ENCODE results near the gene TRMT6.

The TRMT6 gene

GRCh38 chr20:5979801-5980200 lies 29.5 kb upstream of the TRMT6 start:
- TF ChIP-seq, protein P1, sequence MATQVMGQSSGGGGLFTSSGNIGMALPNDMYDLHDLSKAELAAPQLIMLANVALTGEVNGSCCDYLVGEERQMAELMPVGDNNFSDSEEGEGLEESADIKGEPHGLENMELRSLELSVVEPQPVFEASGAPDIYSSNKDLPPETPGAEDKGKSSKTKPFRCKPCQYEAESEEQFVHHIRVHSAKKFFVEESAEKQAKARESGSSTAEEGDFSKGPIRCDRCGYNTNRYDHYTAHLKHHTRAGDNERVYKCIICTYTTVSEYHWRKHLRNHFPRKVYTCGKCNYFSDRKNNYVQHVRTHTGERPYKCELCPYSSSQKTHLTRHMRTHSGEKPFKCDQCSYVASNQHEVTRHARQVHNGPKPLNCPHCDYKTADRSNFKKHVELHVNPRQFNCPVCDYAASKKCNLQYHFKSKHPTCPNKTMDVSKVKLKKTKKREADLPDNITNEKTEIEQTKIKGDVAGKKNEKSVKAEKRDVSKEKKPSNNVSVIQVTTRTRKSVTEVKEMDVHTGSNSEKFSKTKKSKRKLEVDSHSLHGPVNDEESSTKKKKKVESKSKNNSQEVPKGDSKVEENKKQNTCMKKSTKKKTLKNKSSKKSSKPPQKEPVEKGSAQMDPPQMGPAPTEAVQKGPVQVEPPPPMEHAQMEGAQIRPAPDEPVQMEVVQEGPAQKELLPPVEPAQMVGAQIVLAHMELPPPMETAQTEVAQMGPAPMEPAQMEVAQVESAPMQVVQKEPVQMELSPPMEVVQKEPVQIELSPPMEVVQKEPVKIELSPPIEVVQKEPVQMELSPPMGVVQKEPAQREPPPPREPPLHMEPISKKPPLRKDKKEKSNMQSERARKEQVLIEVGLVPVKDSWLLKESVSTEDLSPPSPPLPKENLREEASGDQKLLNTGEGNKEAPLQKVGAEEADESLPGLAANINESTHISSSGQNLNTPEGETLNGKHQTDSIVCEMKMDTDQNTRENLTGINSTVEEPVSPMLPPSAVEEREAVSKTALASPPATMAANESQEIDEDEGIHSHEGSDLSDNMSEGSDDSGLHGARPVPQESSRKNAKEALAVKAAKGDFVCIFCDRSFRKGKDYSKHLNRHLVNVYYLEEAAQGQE (IDR thresholded peaks at IDR 0.05; ENCODE audit: low read depth) = no peak
- TF ChIP-seq CEBPB (IDR thresholded peaks at IDR 0.05) (no peak), NFIC (IDR thresholded peaks at IDR 0.05) (no peak), ZBTB7A (IDR thresholded peaks at IDR 0.05; ENCODE audit: low read depth) (no peak), FOXM1 (IDR thresholded peaks at IDR 0.05; ENCODE audit: borderline replicate concordance, low read depth) (no peak)

GRCh38 chr20:5977975-5978374 lies 27.6 kb upstream of the TRMT6 start:
- TF ChIP-seq EGR1 (IDR thresholded peaks at IDR 0.05) (no peak), EP300 (IDR thresholded peaks at IDR 0.05; ENCODE audit: borderline replicate concordance) (no peak), CREB1 (IDR thresholded peaks at IDR 0.05; ENCODE audit: low read depth) (no peak), TEAD4 (IDR thresholded peaks at IDR 0.05) (no peak), FOXM1 (IDR thresholded peaks at IDR 0.05; ENCODE audit: borderline replicate concordance, low read depth) (no peak), RAD21 (IDR thresholded peaks at IDR 0.05; ENCODE audit: low read depth) (no peak), NFIC (IDR thresholded peaks at IDR 0.05) (no peak), ZBTB7A (IDR thresholded peaks at IDR 0.05; ENCODE audit: low read depth) (no peak), CEBPB (IDR thresholded peaks at IDR 0.05) (no peak), TCF12 (IDR thresholded peaks at IDR 0.05; ENCODE audit: low read depth) (no peak), TAF1 (IDR thresholded peaks at IDR 0.05; ENCODE audit: low read depth) (no peak), YY1 (IDR thresholded peaks at IDR 0.05; ENCODE audit: low read depth) (no peak)
- TF ChIP-seq, protein P1 (IDR thresholded peaks at IDR 0.05; ENCODE audit: low read depth) = no peak
- TF ChIP-seq, protein P2, sequence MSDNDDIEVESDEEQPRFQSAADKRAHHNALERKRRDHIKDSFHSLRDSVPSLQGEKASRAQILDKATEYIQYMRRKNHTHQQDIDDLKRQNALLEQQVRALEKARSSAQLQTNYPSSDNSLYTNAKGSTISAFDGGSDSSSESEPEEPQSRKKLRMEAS (IDR thresholded peaks at IDR 0.05) = no peak
- TF ChIP-seq, protein P3, sequence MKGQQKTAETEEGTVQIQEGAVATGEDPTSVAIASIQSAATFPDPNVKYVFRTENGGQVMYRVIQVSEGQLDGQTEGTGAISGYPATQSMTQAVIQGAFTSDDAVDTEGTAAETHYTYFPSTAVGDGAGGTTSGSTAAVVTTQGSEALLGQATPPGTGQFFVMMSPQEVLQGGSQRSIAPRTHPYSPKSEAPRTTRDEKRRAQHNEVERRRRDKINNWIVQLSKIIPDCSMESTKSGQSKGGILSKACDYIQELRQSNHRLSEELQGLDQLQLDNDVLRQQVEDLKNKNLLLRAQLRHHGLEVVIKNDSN (IDR thresholded peaks at IDR 0.05) = no peak

DNA sequence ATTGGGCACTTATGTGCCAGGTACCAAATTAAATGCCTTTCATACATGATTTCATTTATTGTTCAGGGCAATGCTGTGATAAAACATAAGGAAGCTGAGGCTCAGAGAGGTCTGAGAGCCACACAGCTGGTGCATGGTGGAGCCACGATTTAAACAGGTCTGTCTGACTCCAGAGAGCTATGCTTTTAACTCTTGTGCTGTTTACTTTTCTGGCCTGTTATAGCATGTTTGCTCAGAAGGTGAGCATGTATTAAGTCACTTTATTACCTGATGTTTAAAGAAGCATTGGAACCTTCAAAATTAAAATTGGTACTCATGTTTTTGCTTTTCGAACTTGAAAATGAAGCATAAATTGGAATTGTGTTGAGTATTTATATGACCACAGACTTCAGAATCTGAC lies 26.9 kb upstream of the TRMT6 start:
- no peak for TF ChIP-seq CEBPB (IDR thresholded peaks at IDR 0.05)

GRCh38 chr20:5975778-5976177 lies 25.4 kb upstream of the TRMT6 start:
- TF ChIP-seq, protein P1 (IDR thresholded peaks at IDR 0.05; ENCODE audit: low read depth) = no peak
- TF ChIP-seq TAF1 (IDR thresholded peaks at IDR 0.05; ENCODE audit: low read depth) (no peak), YY1 (IDR thresholded peaks at IDR 0.05; ENCODE audit: low read depth) (no peak), ZBTB7A (IDR thresholded peaks at IDR 0.05; ENCODE audit: low read depth) (no peak), NFIC (IDR thresholded peaks at IDR 0.05) (no peak), EGR1 (IDR thresholded peaks at IDR 0.05) (no peak), FOXM1 (IDR thresholded peaks at IDR 0.05; ENCODE audit: borderline replicate concordance, low read depth) (no peak), TEAD4 (IDR thresholded peaks at IDR 0.05) (no peak), CREB1 (IDR thresholded peaks at IDR 0.05; ENCODE audit: low read depth) (no peak), EP300 (IDR thresholded peaks at IDR 0.05; ENCODE audit: borderline replicate concordance) (no peak), CEBPB (IDR thresholded peaks at IDR 0.05) (no peak), RAD21 (IDR thresholded peaks at IDR 0.05; ENCODE audit: low read depth) (no peak), TCF12 (IDR thresholded peaks at IDR 0.05; ENCODE audit: low read depth) (no peak)
- TF ChIP-seq, protein P3 (IDR thresholded peaks at IDR 0.05) = no peak
- TF ChIP-seq, protein P2 (IDR thresholded peaks at IDR 0.05) = no peak

DNA sequence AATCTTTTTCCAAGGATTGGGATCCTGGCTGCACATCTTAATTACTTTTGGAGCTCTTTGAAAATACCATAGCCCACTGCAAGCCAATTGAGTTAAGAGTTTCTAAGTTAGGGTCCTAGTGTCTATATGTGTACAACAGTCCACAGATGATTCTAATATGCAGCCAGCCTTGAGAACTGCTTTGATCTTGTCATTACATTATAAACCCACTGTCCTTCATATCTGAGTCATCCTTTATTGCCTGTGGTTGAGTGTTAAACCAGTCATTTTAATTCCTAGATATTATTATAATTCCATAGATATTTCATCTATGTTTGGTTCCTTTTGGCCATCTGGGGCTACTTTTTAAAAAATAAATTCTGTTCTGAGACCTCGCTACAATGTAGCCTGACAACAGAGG lies 24.2 kb upstream of the TRMT6 start:
- TF ChIP-seq NFIC (IDR thresholded peaks at IDR 0.05) (no peak), TCF12 (IDR thresholded peaks at IDR 0.05; ENCODE audit: low read depth) (no peak)
